NCI-H510A (cell line): Measurements from ENCODE around the gene CEACAM21.
A peak's percentile ranks its signal among the peaks of the same experiment; 100 is the strongest.
"Not testable (repeated sequence)": the region's sequence is repeated elsewhere in the genome, so short reads cannot be mapped to it uniquely, and the experiment has no call there.

Experiments used
- DNase-seq: peaks from one replicate; lab custom pipeline; 2025; lab: John Stamatoyannopoulos, UW

The CEACAM21 gene

DNA sequence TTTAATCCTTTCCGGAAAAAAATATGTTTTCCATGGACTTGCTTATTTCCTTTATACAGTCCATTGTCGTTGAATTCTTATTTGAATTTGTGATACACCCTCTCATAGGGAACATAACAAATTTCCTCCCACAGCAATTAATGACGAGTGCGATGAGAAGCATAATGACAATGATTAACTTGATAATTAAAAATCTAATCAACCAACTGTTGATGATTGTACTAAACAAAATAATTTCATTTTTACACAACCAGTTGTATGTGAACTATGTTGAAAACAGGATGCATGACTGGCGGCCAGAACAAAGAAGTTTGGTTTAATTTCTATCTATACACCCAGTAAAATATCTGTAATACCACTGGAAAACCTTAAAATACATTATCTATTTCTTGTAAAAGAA is 26.1 kb upstream of the CEACAM21 start:
- no peak for DNase-seq

DNA sequence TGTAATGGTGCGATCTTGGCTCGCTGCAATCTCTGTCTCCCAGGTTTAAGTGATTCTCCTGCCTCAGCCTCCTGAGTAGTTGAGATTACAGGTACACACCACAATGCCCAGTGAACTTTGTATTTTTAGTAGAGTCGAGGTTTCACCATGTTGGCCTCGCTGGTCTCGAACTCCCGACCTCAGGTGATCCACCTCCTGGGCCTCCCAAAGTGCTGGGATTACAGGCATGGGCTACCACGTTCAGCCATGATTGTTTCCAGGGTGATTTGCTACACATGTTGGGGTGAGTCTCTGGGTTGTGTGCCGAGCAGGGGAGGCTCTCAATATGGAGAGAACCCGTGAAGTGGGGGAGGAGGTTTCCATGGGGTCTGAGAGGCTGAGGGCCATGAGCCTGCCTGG is 24.8 kb upstream of the CEACAM21 start:
- DNase-seq, result no peak

DNA sequence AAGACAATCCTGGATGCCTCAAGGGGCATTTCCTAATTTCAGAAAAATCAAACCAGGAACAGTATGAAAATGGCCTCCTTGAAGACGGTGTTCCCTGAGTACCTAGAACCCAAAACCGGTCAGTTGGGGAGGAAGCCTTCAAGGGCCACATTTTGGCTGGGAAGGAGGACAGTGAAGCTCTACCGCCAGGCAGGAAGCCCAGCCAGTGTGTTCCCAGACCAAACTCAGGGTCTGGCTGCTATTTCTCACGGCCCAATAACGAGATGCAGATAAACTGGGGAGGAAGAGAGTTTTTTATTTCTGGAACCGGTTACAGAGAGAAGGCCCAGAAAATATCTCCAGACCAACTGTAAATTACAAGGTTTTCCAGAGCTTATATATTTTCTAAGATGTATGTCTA is 24.3 kb upstream of the CEACAM21 start:
- DNase-seq, result no peak

GRCh38 chr19:41552558-41552957 is 23.4 kb upstream of the CEACAM21 start:
- DNase-seq, result no peak

GRCh38 chr19:41553804-41554203 is 22.2 kb upstream of the CEACAM21 start:
- DNase-seq, result no peak

- DNase-seq, result no peak
Measured at GRCh38 chr19:41554907-41555306, 21.1 kb upstream of the CEACAM21 start.

DNA sequence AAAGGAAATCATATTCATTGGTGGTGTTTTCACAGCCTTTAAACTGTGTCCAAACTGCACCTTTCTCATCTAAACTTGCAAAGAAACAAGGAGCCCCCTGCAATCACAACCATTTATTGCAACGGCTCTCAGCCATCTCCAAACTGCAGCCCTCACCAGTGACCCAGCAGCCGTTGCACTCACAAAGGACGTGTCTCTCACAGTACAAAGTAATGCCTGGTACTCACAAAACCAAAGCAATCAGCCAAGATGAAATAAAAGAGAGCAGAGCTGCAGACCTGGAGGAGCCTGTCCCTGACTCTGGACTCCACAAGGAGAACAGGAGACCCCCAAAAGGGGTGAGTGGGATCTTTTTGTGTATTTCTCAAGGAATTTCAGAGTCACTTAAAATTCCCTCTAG is 20.2 kb upstream of the CEACAM21 start:
- DNase-seq, result no peak

DNA sequence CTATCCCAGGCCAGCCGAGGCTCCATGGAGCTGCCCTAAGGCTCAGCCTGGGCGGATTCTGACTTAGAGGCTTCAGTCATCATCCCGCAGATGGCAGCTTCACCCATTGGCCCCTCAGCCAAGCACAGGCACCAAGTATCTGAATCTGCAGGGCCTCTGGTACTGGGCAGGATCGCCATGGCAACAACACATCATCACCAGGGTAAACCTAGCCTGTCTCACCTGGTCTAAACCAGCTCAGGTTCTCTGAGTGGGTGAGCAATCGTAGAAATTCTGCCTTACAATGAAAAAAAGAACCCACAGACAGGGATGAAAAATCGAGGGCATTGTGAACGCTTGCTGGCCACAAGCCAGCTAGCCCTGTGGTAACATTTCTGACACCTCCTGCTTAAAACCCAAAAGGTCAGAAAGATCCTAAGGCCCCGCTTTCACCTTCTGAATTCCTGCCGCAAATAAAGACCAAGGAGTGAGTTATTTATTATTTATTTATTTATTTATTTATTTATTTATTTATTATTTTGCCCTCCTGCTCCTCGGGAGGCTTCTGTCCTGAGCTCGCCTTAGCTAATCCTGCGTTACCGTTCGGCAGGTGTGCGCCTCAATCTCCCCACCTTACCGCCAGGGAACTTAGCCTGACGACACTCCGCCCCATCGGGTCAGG is 12.0 kb upstream of the CEACAM21 start:
- no peak for DNase-seq

DNA sequence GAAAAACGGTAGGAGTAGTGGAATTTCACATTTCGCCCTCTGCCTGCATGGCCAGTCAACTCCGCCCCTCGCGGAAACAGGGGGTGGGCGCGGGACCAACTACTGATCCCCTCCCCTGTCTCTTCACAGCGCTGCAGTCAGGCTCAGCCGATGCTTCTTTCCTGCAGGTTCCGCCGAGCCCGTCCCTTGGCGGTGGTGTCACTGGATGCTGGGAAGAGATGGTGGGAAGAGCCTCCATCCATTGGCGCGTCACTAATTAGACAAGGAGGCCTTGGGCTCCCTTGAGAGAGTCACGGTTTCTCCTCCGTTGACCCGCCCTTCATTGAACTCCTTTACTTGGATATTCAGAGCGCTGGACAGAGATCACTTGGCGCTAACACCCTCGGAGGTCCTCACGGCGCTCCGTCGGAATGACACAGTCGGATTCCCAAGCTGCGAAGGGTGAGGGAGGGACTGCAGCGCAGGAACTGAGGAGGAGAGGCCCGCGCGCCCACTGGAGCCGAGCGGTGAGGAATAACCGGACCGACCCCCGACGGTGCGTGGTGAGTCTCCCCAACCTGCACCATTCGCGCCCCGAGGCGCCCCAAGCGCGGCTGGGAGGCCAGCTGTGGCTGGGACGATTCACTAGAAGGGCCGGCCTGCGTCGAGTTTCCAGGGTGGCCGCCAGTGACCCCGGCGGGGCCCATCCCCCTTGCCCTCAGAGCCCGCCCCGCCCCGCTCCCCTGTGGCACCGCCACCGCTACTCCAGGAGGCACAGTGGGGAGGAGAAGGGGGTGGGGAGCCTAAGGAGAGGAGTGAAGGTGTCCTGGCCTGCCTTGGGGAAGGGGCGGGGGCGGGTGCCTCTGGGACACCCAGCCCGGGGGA is 11.2 kb upstream of the CEACAM21 start:
- no peak for DNase-seq

GRCh38 chr19:41565379-41565720 is 10.6 kb upstream of the CEACAM21 start:
- DNase-seq, result no peak

DNA sequence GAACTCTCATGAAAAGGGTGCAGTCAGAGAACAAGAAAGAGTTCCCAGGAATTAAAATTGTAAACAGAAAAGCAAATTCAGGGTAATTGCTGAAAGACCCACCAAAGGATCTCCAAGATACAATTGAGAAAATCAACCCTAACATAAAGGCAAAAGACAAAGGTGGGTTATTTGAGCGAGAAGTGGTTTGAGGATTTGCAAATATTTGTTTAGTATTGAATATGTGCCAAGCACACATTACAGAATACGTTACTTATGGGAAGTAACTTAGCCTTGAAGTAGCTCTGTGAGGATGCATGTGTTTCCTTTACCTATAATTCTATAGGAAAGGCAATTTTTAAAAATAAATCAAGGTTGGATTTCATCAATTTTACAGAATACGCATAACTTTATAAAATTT is 10.0 kb upstream of the CEACAM21 start:
- DNase-seq, result no peak

- no peak for DNase-seq
Measured at GRCh38 chr19:41569481-41570150, 6.3 kb upstream of the CEACAM21 start.

DNA sequence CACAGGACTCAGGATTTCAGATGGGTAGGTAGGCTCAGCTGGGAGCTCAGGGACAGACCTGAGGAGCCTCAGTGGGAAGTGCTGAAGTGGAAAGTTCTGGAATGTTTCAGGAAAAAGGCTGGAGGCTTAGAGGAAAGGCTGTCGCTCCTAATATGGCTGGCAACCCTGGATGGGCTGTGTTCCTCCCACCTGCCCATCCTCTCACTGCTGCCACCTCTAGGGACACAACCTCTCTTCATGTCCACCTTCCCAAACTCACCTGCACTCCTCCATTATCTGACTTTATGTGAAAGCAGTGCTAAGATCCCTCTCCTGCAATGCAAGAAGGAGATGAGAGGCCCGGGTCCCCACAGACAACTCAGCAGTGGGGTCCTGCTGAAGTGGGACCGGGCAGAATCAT is 5.8 kb upstream of the CEACAM21 start:
- no peak for DNase-seq

- peak; percentile 70 for DNase-seq
Measured at GRCh38 chr19:41570639-41571112, 5.3 kb upstream of the CEACAM21 start.

DNA sequence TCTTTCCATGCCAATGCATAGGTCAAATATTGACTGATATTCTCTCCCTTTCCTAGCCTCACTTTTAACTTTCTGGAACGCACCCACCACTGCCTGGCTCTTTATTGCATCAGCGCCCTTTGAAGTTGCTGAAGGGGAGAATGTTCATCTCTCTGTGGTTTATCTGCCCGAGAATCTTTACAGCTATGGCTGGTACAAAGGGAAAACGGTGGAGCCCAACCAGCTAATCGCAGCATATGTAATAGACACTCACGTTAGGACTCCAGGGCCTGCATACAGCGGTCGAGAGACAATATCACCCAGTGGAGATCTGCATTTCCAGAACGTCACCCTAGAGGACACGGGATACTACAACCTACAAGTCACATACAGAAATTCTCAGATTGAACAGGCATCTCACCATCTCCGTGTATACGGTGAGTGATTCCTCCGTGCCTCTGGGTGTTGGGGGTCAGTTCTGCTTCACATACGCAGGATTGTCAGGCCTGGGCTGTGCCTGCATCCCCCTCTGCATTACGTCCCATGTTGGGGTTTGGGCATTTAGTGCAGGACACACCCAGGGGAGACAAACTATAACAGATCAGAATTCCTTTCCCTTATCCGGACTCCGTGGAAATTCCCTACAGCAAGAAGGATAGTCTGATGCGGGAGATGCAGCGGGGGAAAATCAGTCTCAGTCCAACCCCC is 1.3 kb downstream of the CEACAM21 start:
- no peak for DNase-seq

DNA sequence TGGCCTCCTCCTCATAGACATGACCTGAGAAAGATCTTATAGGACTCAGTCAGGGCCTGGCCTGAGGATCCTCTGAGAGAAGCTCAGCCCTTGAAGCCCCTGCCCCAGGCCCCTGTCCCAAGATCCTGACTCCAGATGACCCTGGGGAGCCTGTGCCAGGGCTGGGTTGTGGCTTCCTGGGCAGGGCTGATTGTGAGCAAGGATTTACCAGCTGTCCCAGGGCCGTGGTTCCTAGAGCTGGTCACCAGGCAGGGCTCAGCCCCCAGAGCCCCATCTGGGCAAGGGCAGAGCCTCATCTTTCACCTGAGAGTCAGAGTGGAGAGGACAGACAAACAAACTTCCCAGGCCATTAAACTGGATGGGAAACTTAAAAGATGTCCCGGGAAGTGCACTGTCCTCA is 1.9 kb downstream of the CEACAM21 start:
- DNase-seq, result no peak

- no peak for DNase-seq
Measured at GRCh38 chr19:41578886-41579285, 2.9 kb downstream of the CEACAM21 start.

- DNase-seq, result not testable (repeated sequence)
Measured at GRCh38 chr19:41581068-41581467, 5.1 kb downstream of the CEACAM21 start.

- DNase-seq, result not testable (repeated sequence)
Measured at GRCh38 chr19:41582577-41583182, 6.7 kb downstream of the CEACAM21 start.

GRCh38 chr19:41584260-41584810 is 8.4 kb downstream of the CEACAM21 start:
- no peak for DNase-seq

- no peak for DNase-seq
Measured at GRCh38 chr19:41584931-41585330, 9.0 kb downstream of the CEACAM21 start.

DNA sequence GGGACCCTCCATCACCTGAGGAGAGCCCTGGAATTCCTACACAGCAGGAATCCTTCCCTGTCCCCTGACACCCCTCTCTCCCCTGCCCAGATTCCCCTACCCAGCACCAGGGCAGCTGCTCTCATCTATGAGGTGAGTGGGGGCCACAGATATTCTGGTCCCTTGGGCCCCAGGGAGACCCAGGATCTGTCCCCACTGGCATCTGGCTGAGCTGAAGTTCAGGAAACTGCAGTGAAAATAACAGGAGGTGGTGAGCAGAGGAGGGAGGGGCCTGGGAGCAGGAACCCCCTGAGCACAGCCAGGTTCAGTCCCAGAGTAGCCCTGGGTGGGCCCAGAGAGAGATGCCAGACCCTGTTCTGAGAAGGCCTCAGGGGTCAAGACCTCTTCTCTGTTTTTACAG is 10.1 kb downstream of the CEACAM21 start:
- no peak for DNase-seq
